Fibroblast of lung (primary cell): ENCODE results near the gene EGLN3. TPM values are rescaled to one million over a fixed set of nuclear protein-coding genes. Genes with fewer than 3 reads are reported as not detected.

ENCODE experiments used
- DNase-seq, 2 donors: peaks; one replicate each; pipeline versions ENCODE4 v3.0.0 to v3.0.0-alpha.2; 2010; ENCODE audit warnings: low read depth in 2 of 2
- H2AFZ ChIP-seq: 2 replicates; pipeline ENCODE4 v1.5.1; 2012; ENCODE audit warnings: low read length, control low read depth, inconsistent platforms
- H3K27ac ChIP-seq: 2 replicates; pipeline ENCODE4 v1.5.1; 2011; ENCODE audit warnings: low read length, control low read depth; ENCODE audit not compliant: insufficient read depth
- H3K27me3 ChIP-seq: 2 replicates; pipeline ENCODE4 v1.5.1; 2011; ENCODE audit warnings: mild to moderate bottlenecking, low read length; ENCODE audit not compliant: control insufficient read depth, insufficient read depth
- H3K36me3 ChIP-seq: 2 replicates; pipeline ENCODE4 v1.5.1; 2011; ENCODE audit warnings: low read length; ENCODE audit not compliant: control insufficient read depth, insufficient read depth
- H3K4me1 ChIP-seq: 2 replicates; pipeline ENCODE4 v1.5.1; 2011; ENCODE audit warnings: low read length; ENCODE audit not compliant: control insufficient read depth, insufficient read depth; ENCODE audit errors: extremely low read depth
- H3K4me2 ChIP-seq: 2 replicates; pipeline ENCODE4 v1.5.1; 2011; ENCODE audit warnings: low read length, control low read depth; ENCODE audit not compliant: insufficient read depth; ENCODE audit errors: extremely low read depth
- H3K4me3 ChIP-seq, 4 experiments: fragments of 200-600 bp in 1 of 4; sonication (generic) in 1 of 4; replicated peaks in 1 of 4; 2 replicates each; pipeline ENCODE4 v1.5.1; 2011 to 2016; ENCODE audit warnings: low read length in 4 of 4, low read depth in 3 of 4, mild to moderate bottlenecking in 3 of 4, control low read depth in 2 of 4, inconsistent platforms in 1 of 4, mixed read lengths in 1 of 4; ENCODE audit not compliant: insufficient read depth in 1 of 4; ENCODE audit errors: control extremely low read depth in 1 of 4
- H3K79me2 ChIP-seq: 2 replicates; pipeline ENCODE4 v1.5.1; 2012; ENCODE audit warnings: mild to moderate bottlenecking, low read length, inconsistent platforms; ENCODE audit not compliant: control insufficient read depth, insufficient read depth
- H3K9ac ChIP-seq: 2 replicates; pipeline ENCODE4 v1.5.1; 2011; ENCODE audit warnings: mild to moderate bottlenecking, low read length, control low read depth; ENCODE audit not compliant: insufficient read depth
- H3K9me3 ChIP-seq: 2 replicates; pipeline ENCODE4 v1.5.1; 2012; ENCODE audit warnings: low read depth, low read length; ENCODE audit not compliant: control insufficient read depth, insufficient read depth
- H4K20me1 ChIP-seq: 2 replicates; pipeline ENCODE4 v1.5.1; 2011; ENCODE audit warnings: low read length; ENCODE audit not compliant: control insufficient read depth, insufficient read depth; ENCODE audit errors: extremely low read depth
- CTCF ChIP-seq, 2 donors: IDR thresholded peaks in 1 of 2; conservative IDR thresholded peaks in 1 of 2; 1 replicate in 1 of 2; 2 replicates in 1 of 2; pipeline ENCODE4 v1.5.1; 2011 to 2012; ENCODE audit warnings: low read length in 2 of 2, control low read depth in 1 of 2, inconsistent platforms in 1 of 2, low read depth in 1 of 2, mild to moderate bottlenecking in 1 of 2
- EZH2 ChIP-seq: IDR thresholded peaks from 2 replicates; pipeline ENCODE4 v1.5.1; 2012; ENCODE audit warnings: low read length, control low read depth, mild to moderate bottlenecking; ENCODE audit errors: missing control alignments
- polyA plus RNA-seq, 2 donors: library from polyadenylated mRNA; depleted of rRNA in 1 of 2; stranded (reverse) in 1 of 2; unstranded in 1 of 2; fragments of >200 nt; gene quantifications; 2 replicates each; pipeline ENCODE4 v1.2.1, GENCODE V29; 2011 to 2012; ENCODE audit warnings: missing spikeins in 1 of 2
- total RNA-seq: library from RNA; depleted of rRNA; stranded (reverse); fragments of >200 nt; gene quantifications from 2 replicates; pipeline ENCODE4 v1.2.1, GENCODE V29; 2014

The EGLN3 gene
- total and polyA plus RNA-seq, 2 donors (not counting 1 experiment from before 2014, with no cell fraction given) = 0.08 to 0.66 TPM

DNA sequence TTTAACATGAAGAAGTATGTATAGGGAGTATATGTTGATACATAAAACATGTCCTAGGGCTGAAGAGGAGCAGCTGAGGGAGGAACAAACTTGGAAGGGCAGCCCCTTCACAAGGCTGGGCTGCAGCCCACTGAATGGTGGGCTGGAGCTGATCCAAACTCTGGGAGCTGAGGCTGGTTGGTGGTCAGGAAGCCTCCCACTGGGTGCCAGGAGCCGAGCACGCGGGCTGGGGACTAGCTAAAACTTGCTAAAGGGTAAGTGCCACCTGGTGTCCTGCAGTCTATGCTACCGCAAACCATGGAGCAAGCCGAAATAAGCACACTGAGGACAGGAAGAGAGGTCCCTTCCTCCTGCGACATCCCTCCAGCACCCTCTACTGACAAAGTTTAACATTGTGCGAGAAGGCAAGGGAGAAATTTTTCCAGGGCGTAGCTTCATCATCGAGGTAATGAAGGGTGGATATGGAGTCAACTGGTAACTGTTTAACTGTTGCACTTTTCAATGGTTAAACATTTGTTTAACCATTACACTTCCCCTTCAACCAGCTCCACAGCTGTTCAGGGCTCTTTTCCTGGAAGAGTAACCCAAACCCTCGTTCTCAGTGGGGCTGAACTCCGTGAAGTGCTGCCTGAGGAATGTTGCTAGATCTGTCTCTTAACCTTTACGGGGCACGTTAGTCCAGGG is 42.2 kb downstream of the EGLN3 start:
- Histone ChIP-seq H3K4me2 (no peak overlapping the region), H3K36me3 (no peaks in the 10 kb centered on the region), H3K9ac (no peak overlapping the region), H3K9me3 (no peaks in the 10 kb centered on the region), H3K4me1 (no peaks in the 10 kb centered on the region), H3K27ac (no peak overlapping the region), H4K20me1 (no peaks in the 10 kb centered on the region), H3K4me3 (no peak overlapping the region), H2AFZ (no peak overlapping the region), H3K79me2 (no peaks in the 10 kb centered on the region), H3K27me3 (no peaks in the 10 kb centered on the region)
- no peak for TF ChIP-seq EZH2
- no peak for TF ChIP-seq CTCF (conservative IDR thresholded peaks at IDR 0.05 in 1 of 2, IDR thresholded peaks at IDR 0.05 in 1 of 2; ENCODE audit: low read depth in 1 of 2, low read length in 2 of 2)
- no peak for DNase-seq

- H3K27me3 ChIP-seq = no peaks in the 10 kb centered on the region
- no peak for DNase-seq
- H3K4me2 ChIP-seq = no peak overlapping the region
- no peak overlapping the region for H2AFZ ChIP-seq
- TF ChIP-seq EZH2 = no peak
- TF ChIP-seq CTCF (conservative IDR thresholded peaks at IDR 0.05 in 1 of 2, IDR thresholded peaks at IDR 0.05 in 1 of 2; ENCODE audit: low read depth in 1 of 2, low read length in 2 of 2) = no peak
- H3K27ac ChIP-seq = no peak overlapping the region
- no peaks in the 10 kb centered on the region for H4K20me1 ChIP-seq
- H3K36me3 ChIP-seq = no peaks in the 10 kb centered on the region
- no peak overlapping the region for H3K9ac ChIP-seq
- no peaks in the 10 kb centered on the region for H3K79me2 ChIP-seq
- H3K4me3 ChIP-seq = no peak overlapping the region
- H3K9me3 ChIP-seq = no peaks in the 10 kb centered on the region
- H3K4me1 ChIP-seq = no peaks in the 10 kb centered on the region
Measured at GRCh38 chr14:33906968-33907367, 43.9 kb downstream of the EGLN3 start.

GRCh38 chr14:33904609-33905008 is 46.3 kb downstream of the EGLN3 start:
- no peak for DNase-seq
- no peaks in the 10 kb centered on the region for H3K79me2 ChIP-seq
- TF ChIP-seq CTCF (conservative IDR thresholded peaks at IDR 0.05 in 1 of 2, IDR thresholded peaks at IDR 0.05 in 1 of 2; ENCODE audit: low read depth in 1 of 2, low read length in 2 of 2) (no peak), EZH2 (no peak)
- H3K36me3 ChIP-seq = no peaks in the 10 kb centered on the region
- no peaks in the 10 kb centered on the region for H3K27me3 ChIP-seq
- no peaks in the 10 kb centered on the region for H3K4me1 ChIP-seq
- H3K9ac ChIP-seq = no peak overlapping the region
- H3K27ac ChIP-seq = no peak overlapping the region
- H2AFZ ChIP-seq = no peak overlapping the region
- H3K4me3 ChIP-seq = no peak overlapping the region
- H4K20me1 ChIP-seq = no peaks in the 10 kb centered on the region
- H3K9me3 ChIP-seq = no peaks in the 10 kb centered on the region
- no peak overlapping the region for H3K4me2 ChIP-seq
